ENCODE measurements around the gene APOL1. TPM values are rescaled to one million over a fixed set of nuclear protein-coding genes. Genes with fewer than 3 reads are reported as not detected.

Gene APOL1
- total RNA-seq, 4 donors from 2014 or later = 6.7 to 16.8 (median 11.0) TPM

DNA sequence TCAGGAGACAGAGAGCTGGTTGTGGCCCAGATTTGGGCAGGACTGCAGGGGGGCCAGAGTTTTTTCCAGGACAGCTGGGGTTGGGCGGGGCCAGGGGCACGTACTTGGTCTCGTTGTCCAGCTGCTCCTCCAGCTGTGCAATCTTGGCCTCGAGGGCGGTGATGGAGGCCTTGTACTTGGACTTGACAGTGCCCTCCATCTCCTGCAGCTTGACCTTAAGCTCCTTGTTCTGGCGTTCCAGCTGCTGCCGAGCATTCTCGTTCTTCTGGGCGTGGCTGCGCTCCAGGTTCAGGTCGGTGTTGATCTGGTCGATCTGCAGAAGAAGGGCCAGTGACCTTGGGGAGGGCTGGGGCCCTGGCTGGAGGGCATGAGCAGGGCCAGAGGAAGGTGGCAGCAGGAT is 32.1 kb downstream of the APOL1 start:
- TF ChIP-seq, protein P1, sequence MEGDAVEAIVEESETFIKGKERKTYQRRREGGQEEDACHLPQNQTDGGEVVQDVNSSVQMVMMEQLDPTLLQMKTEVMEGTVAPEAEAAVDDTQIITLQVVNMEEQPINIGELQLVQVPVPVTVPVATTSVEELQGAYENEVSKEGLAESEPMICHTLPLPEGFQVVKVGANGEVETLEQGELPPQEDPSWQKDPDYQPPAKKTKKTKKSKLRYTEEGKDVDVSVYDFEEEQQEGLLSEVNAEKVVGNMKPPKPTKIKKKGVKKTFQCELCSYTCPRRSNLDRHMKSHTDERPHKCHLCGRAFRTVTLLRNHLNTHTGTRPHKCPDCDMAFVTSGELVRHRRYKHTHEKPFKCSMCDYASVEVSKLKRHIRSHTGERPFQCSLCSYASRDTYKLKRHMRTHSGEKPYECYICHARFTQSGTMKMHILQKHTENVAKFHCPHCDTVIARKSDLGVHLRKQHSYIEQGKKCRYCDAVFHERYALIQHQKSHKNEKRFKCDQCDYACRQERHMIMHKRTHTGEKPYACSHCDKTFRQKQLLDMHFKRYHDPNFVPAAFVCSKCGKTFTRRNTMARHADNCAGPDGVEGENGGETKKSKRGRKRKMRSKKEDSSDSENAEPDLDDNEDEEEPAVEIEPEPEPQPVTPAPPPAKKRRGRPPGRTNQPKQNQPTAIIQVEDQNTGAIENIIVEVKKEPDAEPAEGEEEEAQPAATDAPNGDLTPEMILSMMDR (IDR thresholded peaks at IDR 0.05) = no peak
- TF ChIP-seq POLR2A (IDR thresholded peaks at IDR 0.05) = no peak
- no peaks in the 10 kb centered on the region for H3K27me3 ChIP-seq
- H3K4me3 ChIP-seq (replicated peaks in 1 of 3) = no peak overlapping the region
- intact Hi-C loops (cut with DNase I) = loop anchor here (5.0 to 10.0 kb wide), 2 partner anchors 48 to 90 kb away; partner anchors contain the start of gene APOL2
- no peaks in the 10 kb centered on the region for H3K4me1 ChIP-seq
- H3K9me3 ChIP-seq = no peaks in the 10 kb centered on the region
- DNase-seq = no peak
- no peak overlapping the region for H3K27ac ChIP-seq
- peaks cover 92% of the 10 kb centered on the region in 2 donors for H3K36me3 ChIP-seq
- 87 to 89% methylated on average over 12 of the region's 12 CpGs for WGBS, 2 donors

DNA sequence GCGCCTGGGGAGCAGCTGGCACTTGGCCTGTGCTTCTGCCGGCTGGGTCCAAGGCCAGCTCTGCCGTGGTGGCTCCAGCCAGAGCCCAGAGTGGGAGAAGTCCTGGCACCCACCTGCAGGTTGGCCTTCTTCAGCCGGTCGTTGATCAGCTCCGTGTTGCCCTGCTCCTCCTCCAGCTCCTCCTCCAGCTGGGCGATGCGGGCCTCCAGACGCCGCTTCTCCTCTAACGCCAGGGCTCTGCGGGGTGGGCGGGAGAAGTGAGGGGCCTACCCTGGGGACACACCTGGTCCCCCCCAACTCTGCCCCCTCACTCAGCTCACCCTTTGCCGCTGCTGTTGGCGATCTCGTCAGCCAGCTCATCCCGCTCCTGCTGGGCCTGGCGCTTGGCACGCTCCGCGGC is 32.6 kb downstream of the APOL1 start:
- H3K27me3 ChIP-seq = no peaks in the 10 kb centered on the region
- 93 to 98% methylated on average over 19 of the region's 21 CpGs for WGBS, 2 donors
- H3K4me1 ChIP-seq = no peaks in the 10 kb centered on the region
- DNase-seq = no peak
- peaks cover 92% of the 10 kb centered on the region in 2 donors for H3K36me3 ChIP-seq
- no peak overlapping the region for H3K4me3 ChIP-seq (replicated peaks in 1 of 3)
- intact Hi-C loops (cut with DNase I) = loop anchor here (5.0 to 10.0 kb wide), 2 partner anchors 48 to 91 kb away; partner anchors contain the start of gene APOL2
- no peak overlapping the region for H3K27ac ChIP-seq
- H3K9me3 ChIP-seq = no peaks in the 10 kb centered on the region
- TF ChIP-seq, protein P1 (IDR thresholded peaks at IDR 0.05) = no peak
- TF ChIP-seq POLR2A (IDR thresholded peaks at IDR 0.05) = no peak

DNA sequence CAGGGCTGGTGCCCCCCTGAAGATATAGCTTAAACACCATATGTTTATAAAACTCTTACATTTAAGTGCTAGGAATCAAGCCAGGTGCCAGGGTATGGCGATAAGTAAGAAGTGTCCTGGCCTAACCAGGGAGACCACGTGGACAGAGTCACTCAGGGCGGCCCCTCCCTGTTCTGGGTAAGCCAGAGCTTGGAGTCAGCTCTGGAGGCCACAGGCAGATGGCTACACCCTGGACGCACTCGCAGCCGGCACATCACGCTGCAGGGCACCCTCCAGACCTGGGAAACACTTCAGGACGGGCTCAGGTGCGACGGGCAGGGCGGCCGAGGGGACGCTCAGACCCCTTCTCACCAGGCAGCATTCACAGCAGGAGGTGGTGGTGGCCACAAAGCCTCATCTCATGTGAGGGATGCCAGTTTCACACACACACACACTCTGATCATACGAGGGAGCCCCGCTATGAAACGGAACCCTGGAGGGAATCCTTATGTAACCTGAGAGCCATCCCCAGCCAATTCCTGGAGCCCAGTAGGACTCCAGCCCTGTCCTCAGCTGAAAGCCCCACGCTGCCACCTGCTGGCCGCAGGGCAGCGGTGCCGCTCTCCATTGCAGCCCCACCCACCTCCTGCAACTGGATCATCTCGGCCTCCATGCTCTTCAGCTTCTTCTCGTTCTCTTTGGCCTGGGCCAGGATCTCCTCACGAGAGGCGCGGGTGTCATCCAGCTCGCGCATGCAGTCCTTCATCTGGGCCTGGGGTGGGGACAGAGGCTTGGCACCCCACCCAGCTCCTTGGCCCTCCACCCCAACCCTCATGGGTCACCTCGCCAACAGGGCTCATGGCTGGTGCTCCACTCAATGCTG is 33.4 kb downstream of the APOL1 start:
- intact Hi-C loops (cut with DNase I) = loop anchor here (5.0 to 10.0 kb wide), 2 partner anchors 49 to 92 kb away; partner anchors contain the start of gene APOL2
- TF ChIP-seq, protein P1 (IDR thresholded peaks at IDR 0.05) = peak; percentile 48 to 88 (median 70)
- no peak for TF ChIP-seq POLR2A (IDR thresholded peaks at IDR 0.05)
- peaks cover 86 to 87% of the 10 kb centered on the region in 2 donors for H3K36me3 ChIP-seq

DNA sequence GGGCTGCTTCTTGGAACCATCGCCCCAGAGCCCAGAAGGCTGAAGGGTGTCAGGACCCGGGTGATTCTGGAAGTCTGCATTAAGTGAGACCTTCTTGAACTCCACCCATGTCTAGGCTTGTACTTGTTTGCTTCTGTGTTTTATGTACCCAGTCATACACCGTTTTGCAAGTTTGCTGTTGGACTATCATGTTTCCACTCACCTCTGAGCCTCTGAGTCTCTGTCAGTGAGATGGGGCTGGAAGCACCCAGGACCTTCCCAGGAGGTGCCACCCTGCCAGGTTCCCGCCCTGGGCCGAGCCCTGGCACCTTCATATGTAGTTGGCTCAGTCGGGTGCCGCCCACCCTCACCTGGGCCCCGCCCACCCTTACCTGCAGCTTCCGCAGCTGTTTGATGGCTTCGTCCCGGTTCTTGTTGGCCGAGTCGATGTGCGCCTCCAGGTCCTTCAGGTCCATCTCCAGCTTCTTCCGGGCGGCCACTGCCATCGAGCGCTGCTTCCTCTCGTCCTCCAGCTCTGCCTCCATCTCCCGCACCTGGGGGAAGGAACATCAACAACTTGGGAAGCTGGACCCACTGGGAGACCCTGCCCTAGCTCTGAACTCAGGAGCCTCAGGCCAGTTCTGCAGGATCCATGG is 35.1 kb downstream of the APOL1 start:
- intact Hi-C loops (cut with DNase I) = loop anchor here (5.0 to 10.0 kb wide), 2 partner anchors 51 to 93 kb away; partner anchors contain the start of gene APOL2
- H3K9me3 ChIP-seq = no peaks in the 10 kb centered on the region
- no peaks in the 10 kb centered on the region for H3K27me3 ChIP-seq
- DNase-seq = no peak
- H3K27ac ChIP-seq = no peak overlapping the region
- TF ChIP-seq, protein P1 (IDR thresholded peaks at IDR 0.05) = no peak
- no peak for TF ChIP-seq POLR2A (IDR thresholded peaks at IDR 0.05)
- H3K4me3 ChIP-seq (replicated peaks in 1 of 3) = no peak overlapping the region
- H3K4me1 ChIP-seq = no peaks in the 10 kb centered on the region
- H3K36me3 ChIP-seq = peaks cover 84% of the 10 kb centered on the region in 2 donors
- WGBS, 2 donors = 94% methylated on average over 20 of the region's 20 CpGs

More for the DNA sequence above, 33.4 kb downstream of the APOL1 start:
- Histone ChIP-seq H3K27me3 (no peaks in the 10 kb centered on the region), H3K4me3 (replicated peaks in 1 of 3) (no peak overlapping the region), H3K27ac (peak overlapping the region in 2 of 3 donors; percentile 12 to 27), H3K4me1 (no peaks in the 10 kb centered on the region), H3K9me3 (no peaks in the 10 kb centered on the region)
- 64 to 75% methylated on average over 16 to 19 of the region's 28 CpGs for WGBS, 2 donors
- DNase-seq = peak; percentile 50 to 67
